HG02884 (cell line): Measurements from ENCODE around the gene PRRG4.
"Not testable (repeated sequence)": the region's sequence is repeated elsewhere in the genome, so short reads cannot be mapped to it uniquely, and the experiment has no call there.

Experiments used
- ATAC-seq: cut with Tn5 transposase; IDR thresholded peaks from one replicate; pipeline ENCODE4 v1.9.1; 2021; ENCODE audit warnings: mild to moderate bottlenecking, moderate library complexity; ENCODE audit not compliant: unreplicated experiment

The PRRG4 gene

GRCh38 chr11:32883421-32883820, 53.7 kb downstream of the PRRG4 start:
- no peak for ATAC-seq

GRCh38 chr11:32884023-32884422, 54.3 kb downstream of the PRRG4 start:
- ATAC-seq, result no peak

GRCh38 chr11:32884770-32885384, 55.1 kb downstream of the PRRG4 start:
- ATAC-seq, result no peak

GRCh38 chr11:32885556-32885955, 55.8 kb downstream of the PRRG4 start:
- no peak for ATAC-seq

- no peak for ATAC-seq
Measured at GRCh38 chr11:32886180-32886579, 56.5 kb downstream of the PRRG4 start.

GRCh38 chr11:32887707-32888383, 58.1 kb downstream of the PRRG4 start:
- ATAC-seq, result not testable (repeated sequence)

GRCh38 chr11:32888384-32888710, 58.6 kb downstream of the PRRG4 start:
- ATAC-seq, result not testable (repeated sequence)

- ATAC-seq, result no peak
Measured at GRCh38 chr11:32888805-32889204, 59.1 kb downstream of the PRRG4 start.

GRCh38 chr11:32890843-32891656, 61.3 kb downstream of the PRRG4 start:
- ATAC-seq, result no peak

GRCh38 chr11:32891657-32892354, 62.1 kb downstream of the PRRG4 start:
- ATAC-seq, result no peak

- ATAC-seq, result peak; percentile 51
Measured at GRCh38 chr11:32892355-32893092, 62.8 kb downstream of the PRRG4 start, which contains the start of gene QSER1. Gene QSER1, plus strand, starts transcription at chr11:32892811. Its CDS starts 315 bp downstream, at chr11:32893126.

GRCh38 chr11:32893093-32893342, 63.3 kb downstream of the PRRG4 start:
- ATAC-seq, result no peak

- ATAC-seq, result peak; percentile 26
Measured at GRCh38 chr11:32893343-32894148, 63.8 kb downstream of the PRRG4 start.

GRCh38 chr11:32894149-32894827, 64.6 kb downstream of the PRRG4 start:
- no peak for ATAC-seq

GRCh38 chr11:32894921-32895320, 65.2 kb downstream of the PRRG4 start:
- no peak for ATAC-seq

- ATAC-seq, result no peak
Measured at GRCh38 chr11:32895471-32895870, 65.7 kb downstream of the PRRG4 start.

- no peak for ATAC-seq
Measured at GRCh38 chr11:32897103-32897502, 67.4 kb downstream of the PRRG4 start.

GRCh38 chr11:32899438-32899837, 69.7 kb downstream of the PRRG4 start:
- ATAC-seq, result no peak

GRCh38 chr11:32902089-32902665, 72.5 kb downstream of the PRRG4 start:
- ATAC-seq, result no peak
